Right lobe of liver (tissue), 4 donors: ENCODE results near the gene CSNK1G2.

Experiments used
- CTCF ChIP-seq, 4 donors: fragments of 200-600 bp in 3 of 4; fragments of 450-650 bp in 1 of 4; IDR thresholded peaks; one replicate each; pipeline versions ENCODE4 v1.5.1 to v1.8.0; 2016 to 2022; ENCODE audit warnings: antibody characterized with exemption in 4 of 4, mild to moderate bottlenecking in 2 of 4
- POLR2A ChIP-seq: fragments of 450-650 bp; IDR thresholded peaks from one replicate; pipeline ENCODE4 v1.6.1; 2017; ENCODE audit warnings: antibody characterized with exemption, mild to moderate bottlenecking
- donor health status: DM: no; HTN: no; CAD: no.
- donor health status: DM: no; HTN: no; CAD: no.
- donor health status: DM: no; HTN: yes; CAD: no.

GRCh38 chr19:1896508-1896907 lies 44.5 kb upstream of the CSNK1G2 start:
- no peak for TF ChIP-seq CTCF (IDR thresholded peaks at IDR 0.05)
- no peak for TF ChIP-seq POLR2A
